T-cell (primary cell): ENCODE data around the gene CD55. TPM values are rescaled to one million over a fixed set of nuclear protein-coding genes. Genes with fewer than 3 reads are reported as not detected.

Source experiments
- ATAC-seq, 4 experiments: fragments of 200-7000 bp in 3 of 4; fragments of 150-1000 bp in 1 of 4; cut with Tn5 transposase; replicated peaks in 1 of 4; 1 replicate in 3 of 4; 2 replicates in 1 of 4; pipeline ENCODE4 v1.10.0; 2021; ENCODE audit warnings: moderate library complexity in 3 of 4, mild to moderate bottlenecking in 2 of 4, moderate number of reproducible peaks in 1 of 4
- CTCF ChIA-PET, 2 donors: fragments of 300-600 bp; sonication (Branson Sonifier 250); formaldehyde crosslinking; loops; one replicate each; lab custom pipeline; 2022; ENCODE audit warnings: antibody characterized with exemption in 2 of 2; lab: Charles Lee
- POLR2A ChIA-PET, 2 donors: fragments of 300-600 bp; sonication (Branson Sonifier 250); formaldehyde crosslinking; loops; one replicate each; lab custom pipeline; 2022; ENCODE audit warnings: antibody characterized with exemption in 2 of 2; lab: Charles Lee
- DNase-seq, 35 experiments: peaks; one replicate each; pipeline versions ENCODE4 v3.0.0 to v3.0.0-alpha.2; 2013 to 2023
- H3K27ac ChIP-seq: one replicate; pipeline ENCODE4 v1.5.1; 2013; ENCODE audit warnings: low read length
- H3K27me3 ChIP-seq, 2 experiments: replicated peaks in 1 of 2; 1 replicate in 1 of 2; 2 replicates in 1 of 2; pipeline versions ENCODE4 v1.6.1 to v1.7.0; 2013; ENCODE audit warnings: low read length in 1 of 2, mixed read lengths in 1 of 2; ENCODE audit not compliant: control insufficient read depth in 2 of 2, insufficient read depth in 2 of 2; ENCODE audit errors: extremely low read depth in 1 of 2
- H3K36me3 ChIP-seq, 2 donors: 1 replicate in 1 of 2; 2 replicates in 1 of 2; pipeline versions ENCODE4 v1.6.1 to v1.7.0; 2013; ENCODE audit warnings: low read length in 1 of 2; ENCODE audit not compliant: control insufficient read depth in 2 of 2, insufficient read depth in 1 of 2; ENCODE audit errors: extremely low read depth in 1 of 2
- H3K4me1 ChIP-seq, 2 experiments: 1 replicate in 1 of 2; 2 replicates in 1 of 2; pipeline versions ENCODE4 v1.6.1 to v1.7.0; 2013; ENCODE audit warnings: low read length in 2 of 2, mixed read lengths in 1 of 2; ENCODE audit not compliant: insufficient read depth in 2 of 2, control insufficient read depth in 1 of 2; ENCODE audit errors: extremely low read depth in 1 of 2
- H3K4me3 ChIP-seq, 2 donors: 1 replicate in 1 of 2; 2 replicates in 1 of 2; pipeline versions ENCODE4 v1.5.1 to v1.7.0; 2013; ENCODE audit warnings: mild to moderate bottlenecking in 2 of 2, low read length in 1 of 2, moderate library complexity in 1 of 2; ENCODE audit not compliant: control insufficient read depth in 1 of 2; ENCODE audit errors: extremely low read depth in 1 of 2
- H3K9me3 ChIP-seq: 2 replicates; pipeline ENCODE4 v1.7.0; 2013
- H3K27ac Mint-ChIP-seq, 2 donors: one replicate each; pipeline ENCODE4 v1.8.0; 2020 to 2021; ENCODE audit warnings: mild to moderate bottlenecking in 2 of 2, mixed read lengths in 2 of 2
- H3K27me3 Mint-ChIP-seq, 2 donors: one replicate each; pipeline ENCODE4 v1.8.0; 2021 to 2022; ENCODE audit warnings: mixed read lengths in 2 of 2
- H3K36me3 Mint-ChIP-seq: one replicate; pipeline ENCODE4 v1.8.0; 2021; ENCODE audit warnings: mixed read lengths
- H3K4me1 Mint-ChIP-seq, 3 donors: one replicate each; pipeline ENCODE4 v1.8.0; 2020 to 2022; ENCODE audit warnings: mixed read lengths in 3 of 3, mild to moderate bottlenecking in 1 of 3
- H3K4me3 Mint-ChIP-seq, 3 donors: one replicate each; pipeline ENCODE4 v1.8.0; 2020 to 2022; ENCODE audit warnings: mild to moderate bottlenecking in 3 of 3, mixed read lengths in 3 of 3, moderate library complexity in 3 of 3
- H3K9me3 Mint-ChIP-seq, 3 donors: one replicate each; pipeline ENCODE4 v1.8.0; 2020 to 2022; ENCODE audit warnings: mixed read lengths in 3 of 3
- WGBS: methylation state at CpG from one replicate; pipeline ENCODE4 v1.1.5; 2013; ENCODE audit warnings: missing lambda C conversion rate; ENCODE audit not compliant: insufficient coverage; 5-methylcytosine and 5-hydroxymethylcytosine counted together
- total RNA-seq, 35 experiments: library from RNA in 6 of 35; stranded (reverse) in 6 of 35; fragments of 120-200 nt in 1 of 35; gene quantifications; one replicate each; pipeline versions ENCODE4 v1.2.1 to v1.2.4 and lab custom pipeline; 2013 to 2026

CD55 gene
- total RNA-seq, 5 donors from 2014 or later (not counting 1 experiment from before 2014, with no cell fraction given), result 86.2 to 218 (median 117) TPM

DNA sequence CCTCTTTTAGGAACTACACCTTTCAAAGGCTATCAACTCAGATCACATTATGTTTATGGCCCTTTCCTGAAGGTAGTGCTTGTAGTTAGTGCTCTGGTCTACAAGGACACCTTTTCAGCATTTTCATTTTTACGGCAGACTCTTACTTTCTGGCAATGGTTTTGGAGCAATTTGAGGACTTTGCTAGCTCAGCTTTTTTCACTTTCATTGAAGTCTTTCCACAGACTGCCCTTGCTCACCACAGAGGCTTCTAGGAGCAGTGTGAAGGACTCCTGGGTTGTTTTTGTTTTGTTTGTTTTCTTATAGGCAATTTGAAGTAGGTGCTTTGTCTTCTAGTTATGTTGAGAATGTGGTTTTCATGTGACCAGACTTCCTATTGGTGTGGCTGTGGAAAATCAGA, 43.1 kb downstream of the CD55 start:
- CTCF ChIA-PET, result no interaction called here
- no peaks in the 10 kb centered on the region for H3K27me3 Mint-ChIP-seq
- H3K36me3 ChIP-seq, result peaks cover 0 to 10% of the 10 kb centered on the region in 2 donors
- H3K27ac ChIP-seq, result no peak overlapping the region
- H3K4me3 Mint-ChIP-seq, result no peak overlapping the region
- 80% methylated on average over 1 of the region's 1 CpG for WGBS
- POLR2A ChIA-PET, result no interaction called here
- H3K36me3 Mint-ChIP-seq, result peaks cover 21% of the 10 kb centered on the region
- peaks cover 0 to 2% (median 0%) of the 10 kb centered on the region in 3 donors for H3K9me3 Mint-ChIP-seq
- H3K27ac Mint-ChIP-seq, result no peak overlapping the region
- DNase-seq (no peak), ATAC-seq (no peak)
- H3K9me3 ChIP-seq, result no peaks in the 10 kb centered on the region
- H3K4me1 Mint-ChIP-seq, result peaks cover 0 to 5% (median 3%) of the 10 kb centered on the region in 3 donors
- no peak overlapping the region for H3K4me3 ChIP-seq
- peaks cover 0 to 7% of the 10 kb centered on the region in 2 experiments for H3K4me1 ChIP-seq
- no peaks in the 10 kb centered on the region for H3K27me3 ChIP-seq

DNA sequence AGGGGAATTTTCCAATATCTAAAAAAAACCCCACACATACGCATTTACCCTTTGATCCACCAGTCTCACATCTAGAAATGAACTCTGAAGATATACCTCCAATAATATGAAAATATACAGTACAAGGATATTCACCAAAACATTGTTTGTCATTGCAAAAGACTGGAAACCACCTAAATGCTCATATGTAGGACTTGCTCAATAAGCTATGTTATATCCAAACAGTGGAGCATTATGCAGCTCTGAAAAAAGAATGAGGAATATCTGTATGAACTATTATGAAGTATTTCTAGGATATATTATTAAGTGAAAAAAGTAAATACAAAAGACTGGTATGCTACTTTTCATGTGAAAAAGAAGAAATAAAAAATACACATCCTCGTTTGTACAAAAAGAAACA, 43.6 kb downstream of the CD55 start:
- H3K27me3 ChIP-seq, result no peaks in the 10 kb centered on the region
- Mint-ChIP-seq H3K27ac (no peak overlapping the region), H3K4me3 (no peak overlapping the region), H3K27me3 (no peaks in the 10 kb centered on the region), H3K36me3 (peaks cover 20% of the 10 kb centered on the region), H3K9me3 (peaks cover 0 to 2% (median 0%) of the 10 kb centered on the region in 3 donors), H3K4me1 (peaks cover 0 to 5% (median 0%) of the 10 kb centered on the region in 3 donors)
- DNase-seq (peak in 1 of 35 experiments; percentile 11), ATAC-seq (no peak)
- ChIA-PET CTCF (no interaction called here), POLR2A (no interaction called here)
- no peak overlapping the region for H3K27ac ChIP-seq
- peaks cover 0 to 7% of the 10 kb centered on the region in 2 experiments for H3K4me1 ChIP-seq
- peaks cover 0 to 10% of the 10 kb centered on the region in 2 donors for H3K36me3 ChIP-seq
- no CpG with 5 or more reads among the region's 2 CpGs for WGBS
- no peaks in the 10 kb centered on the region for H3K9me3 ChIP-seq
- H3K4me3 ChIP-seq, result no peak overlapping the region

DNA sequence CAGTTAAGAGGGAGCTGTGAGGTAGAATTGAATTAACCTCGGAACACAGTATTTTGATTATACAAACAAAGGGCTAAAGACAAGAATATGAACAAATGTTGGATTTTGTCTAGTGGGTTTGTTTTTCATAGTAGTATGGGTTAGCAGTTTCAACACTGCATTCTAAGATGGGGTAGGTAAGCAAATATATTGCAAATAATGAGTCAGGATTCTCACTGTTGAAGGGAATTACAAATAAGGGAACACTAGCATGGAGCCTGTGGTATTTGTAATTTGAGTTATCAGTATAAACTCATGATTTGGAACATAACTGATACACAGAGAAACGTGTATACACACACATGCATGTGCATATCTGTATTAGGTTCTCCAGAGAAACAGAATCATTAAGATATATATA, 44.5 kb downstream of the CD55 start:
- H3K36me3 ChIP-seq, result peaks cover 0 to 10% of the 10 kb centered on the region in 2 donors
- no peaks in the 10 kb centered on the region for H3K9me3 ChIP-seq
- H3K4me3 ChIP-seq, result no peak overlapping the region
- no peak for DNase-seq
- CTCF ChIA-PET, result no interaction called here
- peaks cover 0 to 11% (median 5%) of the 10 kb centered on the region in 3 donors for H3K4me1 Mint-ChIP-seq
- POLR2A ChIA-PET, result interaction anchor here in 1 of 2 donors (0.7 kb wide), 1 partner anchor 10 kb away, joined by 3 read pairs; no protein-coding TSS in a partner anchor
- no peak for ATAC-seq
- peaks cover 0 to 7% of the 10 kb centered on the region in 2 experiments for H3K4me1 ChIP-seq
- no peak overlapping the region for H3K4me3 Mint-ChIP-seq
- peaks cover 0 to 2% (median 0%) of the 10 kb centered on the region in 3 donors for H3K9me3 Mint-ChIP-seq
- peaks cover 29% of the 10 kb centered on the region for H3K36me3 Mint-ChIP-seq
- H3K27ac ChIP-seq, result no peak overlapping the region
- no peaks in the 10 kb centered on the region for H3K27me3 Mint-ChIP-seq
- H3K27ac Mint-ChIP-seq, result no peak overlapping the region
- no peaks in the 10 kb centered on the region for H3K27me3 ChIP-seq
- WGBS, result no CpG with 5 or more reads among the region's 2 CpGs

DNA sequence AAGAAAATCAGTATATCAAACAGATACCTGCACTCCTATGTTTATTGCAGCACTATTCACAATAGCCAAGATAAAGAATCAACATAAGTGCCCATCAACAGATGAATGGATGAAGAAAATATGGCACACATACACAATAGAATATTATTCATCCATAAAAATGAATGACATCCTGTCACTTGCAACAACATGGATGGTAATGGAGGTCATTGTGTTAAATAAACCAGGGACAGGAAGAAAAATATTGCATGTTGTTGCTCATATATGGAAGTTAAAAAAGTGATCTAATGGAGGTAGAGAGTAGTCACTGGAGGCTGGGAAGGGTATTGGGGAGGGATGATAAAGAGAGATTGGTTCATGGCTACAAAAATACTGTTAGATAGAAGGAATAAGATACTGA, 67.2 kb downstream of the CD55 start:
- POLR2A ChIA-PET, result no interaction called here
- Histone ChIP-seq H3K36me3 (no peaks in the 10 kb centered on the region), H3K27me3 (no peaks in the 10 kb centered on the region), H3K9me3 (peaks cover 3% of the 10 kb centered on the region), H3K27ac (no peak overlapping the region), H3K4me3 (no peak overlapping the region), H3K4me1 (no peaks in the 10 kb centered on the region)
- Mint-ChIP-seq H3K9me3 (peaks cover 0 to 37% (median 12%) of the 10 kb centered on the region in 3 donors), H3K4me1 (no peaks in the 10 kb centered on the region), H3K4me3 (no peak overlapping the region), H3K27me3 (peaks cover 1 to 4% of the 10 kb centered on the region in 2 donors), H3K27ac (no peak overlapping the region), H3K36me3 (peaks cover 14% of the 10 kb centered on the region)
- ATAC-seq (no peak), DNase-seq (no peak)
- CTCF ChIA-PET, result no interaction called here

DNA sequence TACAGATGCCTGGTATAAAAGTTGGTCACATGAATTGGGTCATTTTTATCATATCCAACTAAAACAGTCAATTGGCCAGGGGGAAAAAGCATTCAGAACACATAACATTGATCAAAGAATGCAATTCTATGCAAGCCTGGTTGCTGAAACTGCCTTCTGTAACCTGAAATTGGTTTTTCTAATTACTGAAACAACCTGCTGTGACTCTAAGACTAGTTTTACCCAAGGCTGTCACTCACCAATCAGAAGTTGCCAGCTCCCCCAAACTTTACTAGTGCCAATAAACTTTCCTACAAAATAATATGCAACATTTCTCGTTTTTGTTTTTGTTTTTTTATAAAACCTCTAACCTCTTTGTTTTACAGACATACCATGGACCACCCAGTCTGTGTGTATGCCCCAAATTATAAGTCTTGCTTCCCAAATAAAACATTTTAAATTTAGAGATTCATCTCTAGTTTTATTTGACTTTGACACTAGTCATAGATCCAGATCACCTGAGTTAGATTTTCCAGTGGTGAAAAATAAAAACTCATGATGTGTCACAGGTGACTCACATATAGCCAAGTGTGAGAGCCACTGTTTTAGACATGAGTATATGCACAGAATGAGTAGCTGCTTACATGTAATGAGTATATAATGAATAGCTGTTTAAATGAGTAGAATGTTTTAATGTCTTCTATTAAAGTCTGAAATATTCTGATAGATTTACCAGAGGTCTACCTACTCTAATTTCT, 68.4 kb downstream of the CD55 start:
- Histone ChIP-seq H3K27me3 (no peaks in the 10 kb centered on the region), H3K4me3 (no peak overlapping the region), H3K36me3 (no peaks in the 10 kb centered on the region), H3K9me3 (no peaks in the 10 kb centered on the region), H3K4me1 (no peaks in the 10 kb centered on the region), H3K27ac (no peak overlapping the region)
- DNase-seq, result no peak
- Mint-ChIP-seq H3K27ac (no peak overlapping the region), H3K27me3 (peaks cover 4 to 6% of the 10 kb centered on the region in 2 donors), H3K4me1 (no peaks in the 10 kb centered on the region), H3K36me3 (peaks cover 10% of the 10 kb centered on the region), H3K9me3 (peaks cover 0 to 28% (median 8%) of the 10 kb centered on the region in 3 donors), H3K4me3 (no peak overlapping the region)
- ATAC-seq, result no peak
- ChIA-PET POLR2A (no interaction called here), CTCF (no interaction called here)
- 60% methylated on average over 1 of the region's 1 CpG for WGBS

DNA sequence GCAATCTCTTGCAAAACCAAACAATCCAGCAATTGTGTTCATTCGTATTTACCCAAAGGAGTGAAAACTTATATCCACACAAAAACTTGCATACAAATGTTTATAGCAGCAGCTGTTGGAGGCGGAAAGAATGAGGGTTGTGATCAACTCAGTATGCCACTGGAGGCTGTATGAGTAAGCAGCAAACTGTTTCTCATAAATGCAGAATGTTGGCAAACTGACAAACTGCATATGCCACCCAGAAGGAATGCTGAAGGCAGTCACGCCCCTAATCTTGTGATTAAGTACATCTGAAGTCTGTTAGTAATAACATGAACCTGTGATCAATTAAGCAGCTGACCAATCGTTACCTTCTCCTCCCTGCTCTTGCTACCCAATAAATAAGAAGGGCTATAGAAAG, 72.1 kb downstream of the CD55 start:
- Mint-ChIP-seq H3K36me3 (no peaks in the 10 kb centered on the region), H3K4me1 (no peaks in the 10 kb centered on the region), H3K4me3 (no peak overlapping the region), H3K27ac (no peak overlapping the region), H3K27me3 (peaks cover 4 to 6% of the 10 kb centered on the region in 2 donors), H3K9me3 (peaks cover 0 to 3% (median 0%) of the 10 kb centered on the region in 3 donors)
- H3K9me3 ChIP-seq, result no peaks in the 10 kb centered on the region
- no peaks in the 10 kb centered on the region for H3K36me3 ChIP-seq
- CTCF ChIA-PET, result interaction anchor here (0.6 to 0.7 kb wide), 2 partner anchors 344 to 350 kb away, joined by 3 to 4 read pairs; no protein-coding TSS in a partner anchor
- H3K27me3 ChIP-seq, result no peaks in the 10 kb centered on the region
- no peaks in the 10 kb centered on the region for H3K4me1 ChIP-seq
- DNase-seq (no peak), ATAC-seq (no peak)
- H3K4me3 ChIP-seq, result no peak overlapping the region
- no peak overlapping the region for H3K27ac ChIP-seq
- POLR2A ChIA-PET, result interaction anchor here in 1 of 2 donors (0.7 kb wide), 1 partner anchor 75 kb away, joined by 5 read pairs; no protein-coding TSS in a partner anchor
- WGBS, result no CpG with 5 or more reads among the region's 4 CpGs
